H1 (cell line): Measurements from ENCODE around the gene MCC. TPM values are rescaled to one million over a fixed set of nuclear protein-coding genes. Genes with fewer than 3 reads are reported as not detected.

Experiments used
- BACH1 ChIP-seq: IDR thresholded peaks from 2 replicates; pipeline ENCODE4 v1.6.1; 2012; ENCODE audit warnings: low read length, improper control_type of control experiment
- CEBPB ChIP-seq: IDR thresholded peaks from 2 replicates; pipeline ENCODE4 v1.6.1; 2012; ENCODE audit warnings: low read depth, low read length
- CHD2 ChIP-seq: IDR thresholded peaks from 2 replicates; pipeline ENCODE4 v1.6.1; 2012; ENCODE audit warnings: low read length, improper control_type of control experiment
- CREB1 ChIP-seq: IDR thresholded peaks from 2 replicates; pipeline ENCODE4 v1.6.1; 2012; ENCODE audit warnings: inconsistent platforms
- CTBP2 ChIP-seq: IDR thresholded peaks from 2 replicates; pipeline ENCODE4 v1.7.0; 2011; ENCODE audit warnings: borderline replicate concordance, mild to moderate bottlenecking, moderate library complexity, mixed read lengths, low read length; ENCODE audit not compliant: insufficient read depth, insufficient read length
- EGR1 ChIP-seq: IDR thresholded peaks from 2 replicates; pipeline ENCODE4 v1.6.1; 2011; ENCODE audit warnings: low read depth, low read length, borderline replicate concordance
- EP300 ChIP-seq, 2 experiments: IDR thresholded peaks; 1 replicate in 1 of 2; 2 replicates in 1 of 2; pipeline ENCODE4 v1.6.1; 2011 to 2012; ENCODE audit warnings: low read depth in 2 of 2, low read length in 2 of 2, mild to moderate bottlenecking in 2 of 2, borderline replicate concordance in 1 of 2, inconsistent platforms in 1 of 2, moderate library complexity in 1 of 2
- EZH2 ChIP-seq: fragments of 200-600 bp; sonication (generic); IDR thresholded peaks from 2 replicates; pipeline ENCODE4 v1.7.1; 2012; ENCODE audit warnings: low read depth, mild to moderate bottlenecking, moderate library complexity, low read length, inconsistent platforms; ENCODE audit not compliant: severe bottlenecking
- FOSL1 ChIP-seq: IDR thresholded peaks from 2 replicates; pipeline ENCODE4 v1.6.1; 2011; ENCODE audit warnings: mild to moderate bottlenecking, low read depth, low read length, moderate library complexity; ENCODE audit not compliant: insufficient read depth
- JUND ChIP-seq: IDR thresholded peaks from 2 replicates; pipeline ENCODE4 v1.6.1; 2011; ENCODE audit warnings: mild to moderate bottlenecking, improper control_type of control experiment, low read length
- KDM4A ChIP-seq: IDR thresholded peaks from one replicate; pipeline ENCODE4 v1.7.1; 2012; ENCODE audit warnings: low read depth, mild to moderate bottlenecking, moderate library complexity, low read length, inconsistent platforms; ENCODE audit not compliant: severe bottlenecking
- MAFK ChIP-seq: IDR thresholded peaks from 2 replicates; pipeline ENCODE4 v1.6.1; 2012; ENCODE audit warnings: low read depth, mild to moderate bottlenecking, improper control_type of control experiment, low read length
- NANOG ChIP-seq: IDR thresholded peaks from 2 replicates; pipeline ENCODE4 v1.6.1; 2011; ENCODE audit warnings: low read length, low read depth, mild to moderate bottlenecking, inconsistent platforms; ENCODE audit not compliant: insufficient read depth, poor library complexity, severe bottlenecking
- RAD21 ChIP-seq, 2 experiments: IDR thresholded peaks in 1 of 2; conservative IDR thresholded peaks in 1 of 2; 2 replicates each; pipeline ENCODE4 v1.6.1; 2011; ENCODE audit warnings: low read depth in 2 of 2, low read length in 2 of 2, improper control_type of control experiment in 1 of 2, inconsistent platforms in 1 of 2, mild to moderate bottlenecking in 1 of 2, moderate library complexity in 1 of 2
- RXRA ChIP-seq: IDR thresholded peaks from 2 replicates; pipeline ENCODE4 v1.6.1; 2011; ENCODE audit warnings: low read depth, mild to moderate bottlenecking, low read length, moderate library complexity; ENCODE audit not compliant: insufficient read depth
- SIN3A ChIP-seq, 2 experiments: IDR thresholded peaks in 1 of 2; conservative IDR thresholded peaks in 1 of 2; 2 replicates each; pipeline ENCODE4 v1.6.1; 2011 to 2012; ENCODE audit warnings: low read length in 2 of 2, improper control_type of control experiment in 1 of 2, low read depth in 1 of 2, mild to moderate bottlenecking in 1 of 2
- SUZ12 ChIP-seq: fragments of 200-600 bp; sonication (generic); IDR thresholded peaks from 2 replicates; pipeline ENCODE4 v1.6.1; 2012; ENCODE audit warnings: mild to moderate bottlenecking, inconsistent platforms, low read length, moderate library complexity, mixed read lengths
- TBP ChIP-seq: IDR thresholded peaks from 2 replicates; pipeline ENCODE4 v1.6.1; 2011; ENCODE audit warnings: low read depth, low read length, improper control_type of control experiment
- TEAD4 ChIP-seq: IDR thresholded peaks from 2 replicates; pipeline ENCODE4 v1.6.1; 2012; ENCODE audit warnings: low read depth, low read length, inconsistent platforms, mixed read lengths
- ZNF274 ChIP-seq: IDR thresholded peaks from 2 replicates; pipeline ENCODE4 v1.7.0; 2012; ENCODE audit warnings: low read length, borderline replicate concordance; ENCODE audit errors: extremely low read depth
- polyA plus RNA-seq, 7 experiments: library from polyadenylated mRNA; depleted of rRNA in 3 of 7; stranded (reverse) in 5 of 7; unstranded in 2 of 7; fragments of >200 nt in 5 of 7; fragments of 200-250 nt in 2 of 7; gene quantifications; 1 replicate in 5 of 7; 2 replicates in 1 of 7; 4 replicates in 1 of 7; pipeline versions ENCODE4 v1.2.1 to v1.2.3, GENCODE V29; 2011 to 2013; ENCODE audit warnings: missing spikeins in 2 of 7, mixed read lengths in 2 of 7
- total RNA-seq: library from RNA; stranded (reverse); fragmentation: NEBNext Ultra II Directional; extraction: Animal tissue kit (Norgen Biotek cat#: 25700); gene quantifications from 2 replicates; pipeline ENCODE4 v1.2.1, GENCODE V29; 2021
- TF ChIP-seq, protein P1 (sequence below): IDR thresholded peaks from 2 replicates; pipeline ENCODE4 v1.6.1; 2012; ENCODE audit warnings: low read length, inconsistent platforms

Gene MCC
- total and polyA plus RNA-seq, 2 of the 8 experiments (the other 6 are each of a cell fraction or from before 2014, with no cell fraction given): 2.6 to 18.3 TPM

GRCh38 chr5:113487781-113488644 lies at the start of gene MCC (continued):
- TF ChIP-seq CREB1 (peak; percentile 59), BACH1 (no peak), RXRA (no peak), JUND (no peak), CHD2 (no peak), SUZ12 (peak; percentile 72), ZNF274 (no peak), MAFK (no peak), KDM4A (peak; percentile 69), CTBP2 (no peak), TEAD4 (peak; percentile 89), RAD21 (IDR thresholded peaks at IDR 0.05 in 1 of 2, conservative IDR thresholded peaks at IDR 0.05 in 1 of 2; ENCODE audit: low read depth in 2 of 2, low read length in 2 of 2) (no peak), TBP (peak; percentile 6; the same call in 1 of the 2 replicates), CEBPB (no peak), EP300 (IDR thresholded peaks at IDR 0.05; ENCODE audit: borderline replicate concordance in 1 of 2, low read depth in 2 of 2, low read length in 2 of 2) (peak in 1 of 2 experiments; percentile 57; a peak in 1 of 3 replicates), SIN3A (conservative IDR thresholded peaks at IDR 0.05 in 1 of 2, IDR thresholded peaks at IDR 0.05 in 1 of 2; ENCODE audit: low read depth in 1 of 2, low read length in 2 of 2) (peak in 1 of 2 experiments; percentile 14; a peak in 1 of 4 replicates), NANOG (no peak), FOSL1 (no peak), EGR1 (no peak), EZH2 (peak; percentile 68)
- TF ChIP-seq, protein P1, sequence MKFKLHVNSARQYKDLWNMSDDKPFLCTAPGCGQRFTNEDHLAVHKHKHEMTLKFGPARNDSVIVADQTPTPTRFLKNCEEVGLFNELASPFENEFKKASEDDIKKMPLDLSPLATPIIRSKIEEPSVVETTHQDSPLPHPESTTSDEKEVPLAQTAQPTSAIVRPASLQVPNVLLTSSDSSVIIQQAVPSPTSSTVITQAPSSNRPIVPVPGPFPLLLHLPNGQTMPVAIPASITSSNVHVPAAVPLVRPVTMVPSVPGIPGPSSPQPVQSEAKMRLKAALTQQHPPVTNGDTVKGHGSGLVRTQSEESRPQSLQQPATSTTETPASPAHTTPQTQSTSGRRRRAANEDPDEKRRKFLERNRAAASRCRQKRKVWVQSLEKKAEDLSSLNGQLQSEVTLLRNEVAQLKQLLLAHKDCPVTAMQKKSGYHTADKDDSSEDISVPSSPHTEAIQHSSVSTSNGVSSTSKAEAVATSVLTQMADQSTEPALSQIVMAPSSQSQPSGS: no peak
